Uterus (tissue), 4 donors: ENCODE results near the gene KCTD14. TPM values are rescaled to one million over a fixed set of nuclear protein-coding genes. Genes with fewer than 3 reads are reported as not detected.
"Not testable (repeated sequence)": the region's sequence is repeated elsewhere in the genome, so short reads cannot be mapped to it uniquely, and the experiment has no call there.

Experiments used
- DNase-seq, 2 donors: peaks; one replicate each; pipeline ENCODE4 v3.0.0-alpha.2; 2019 to 2020
- H3K27ac ChIP-seq, 2 donors: fragments of 200-600 bp; sonication (generic); 1 replicate in 1 of 2; 2 replicates in 1 of 2; pipeline ENCODE4 v1.5.1; 2016 to 2018
- H3K27me3 ChIP-seq, 2 donors: fragments of 200-600 bp; sonication (generic); one replicate each; pipeline ENCODE4 v1.5.1; 2018 to 2019; ENCODE audit warnings: control low read depth in 1 of 2
- H3K36me3 ChIP-seq, 2 donors: fragments of 200-600 bp; sonication (generic); one replicate each; pipeline ENCODE4 v1.5.1; 2019; ENCODE audit warnings: control low read depth in 1 of 2
- H3K4me1 ChIP-seq, 2 donors: fragments of 200-600 bp; sonication (generic); one replicate each; pipeline ENCODE4 v1.5.1; 2018 to 2019; ENCODE audit warnings: control low read depth in 1 of 2
- H3K4me3 ChIP-seq, 2 donors: fragments of 200-600 bp; sonication (generic); 1 replicate in 1 of 2; 2 replicates in 1 of 2; pipeline ENCODE4 v1.5.1; 2018 to 2019; ENCODE audit warnings: mild to moderate bottlenecking in 1 of 2
- H3K9me3 ChIP-seq, 2 donors: fragments of 200-600 bp; sonication (generic); one replicate each; pipeline ENCODE4 v1.5.1; 2019; ENCODE audit warnings: control low read depth in 1 of 2
- CTCF ChIP-seq, 4 experiments: fragments of 200-600 bp in 2 of 4; fragments of 450-650 bp in 2 of 4; sonication (generic) in 2 of 4; IDR thresholded peaks; one replicate each; pipeline ENCODE4 v1.5.1; 2016 to 2019; ENCODE audit warnings: antibody characterized with exemption in 4 of 4, mild to moderate bottlenecking in 2 of 4, moderate library complexity in 1 of 4
- POLR2A ChIP-seq, 2 donors: fragments of 450-650 bp; IDR thresholded peaks; one replicate each; pipeline ENCODE4 v1.6.1; 2016; ENCODE audit warnings: antibody characterized with exemption in 2 of 2, mild to moderate bottlenecking in 1 of 2, moderate library complexity in 1 of 2
- intact Hi-C: fragments of 100-400 bp; cut with DNase I; formaldehyde crosslinking; loops from one replicate; pipeline ENCODE4 v1.15.1; 2023; ENCODE audit warnings: low total_unique reads
- total RNA-seq, 4 donors: library from RNA; depleted of rRNA in 3 of 4; stranded (reverse); fragments of >200 nt in 3 of 4; gene quantifications; one replicate each; pipeline versions ENCODE4 v1.1.0 to v1.2.4, GENCODE V29; 2014 to 2023
- donor health status: DM: yes; HTN: yes; CAD: no.

The KCTD14 gene
- total RNA-seq, 4 donors from 2014 or later: 4.1 to 10.6 (median 8.2) TPM

- intact Hi-C loops: no loop called here
- Histone ChIP-seq H3K27ac (no peak overlapping the region), H3K27me3 (no peaks in the 10 kb centered on the region), H3K9me3 (no peaks in the 10 kb centered on the region), H3K4me1 (no peaks in the 10 kb centered on the region), H3K4me3 (no peak overlapping the region), H3K36me3 (no peaks in the 10 kb centered on the region)
- TF ChIP-seq POLR2A (IDR thresholded peaks at IDR 0.05): no peak
- no peak for TF ChIP-seq CTCF (IDR thresholded peaks at IDR 0.05)
- DNase-seq: no peak
Measured at GRCh38 chr11:78032090-78032489, 9.0 kb upstream of the KCTD14 start.

GRCh38 chr11:78031629-78032028, 8.6 kb upstream of the KCTD14 start:
- no peaks in the 10 kb centered on the region for H3K4me1 ChIP-seq
- DNase-seq: no peak
- intact Hi-C loops: no loop called here
- TF ChIP-seq CTCF (IDR thresholded peaks at IDR 0.05) (no peak), POLR2A (IDR thresholded peaks at IDR 0.05) (no peak)
- no peaks in the 10 kb centered on the region for H3K9me3 ChIP-seq
- no peaks in the 10 kb centered on the region for H3K27me3 ChIP-seq
- H3K36me3 ChIP-seq: no peaks in the 10 kb centered on the region
- no peak overlapping the region for H3K27ac ChIP-seq
- no peak overlapping the region for H3K4me3 ChIP-seq

- no peak overlapping the region for H3K27ac ChIP-seq
- no peak for DNase-seq
- TF ChIP-seq CTCF (IDR thresholded peaks at IDR 0.05): no peak
- TF ChIP-seq POLR2A (IDR thresholded peaks at IDR 0.05): no peak
- no peaks in the 10 kb centered on the region for H3K4me1 ChIP-seq
- H3K27me3 ChIP-seq: no peaks in the 10 kb centered on the region
- H3K36me3 ChIP-seq: no peaks in the 10 kb centered on the region
- no peak overlapping the region for H3K4me3 ChIP-seq
- H3K9me3 ChIP-seq: no peaks in the 10 kb centered on the region
- intact Hi-C loops: no loop called here
Measured at GRCh38 chr11:78030429-78031325, 7.6 kb upstream of the KCTD14 start.

DNA sequence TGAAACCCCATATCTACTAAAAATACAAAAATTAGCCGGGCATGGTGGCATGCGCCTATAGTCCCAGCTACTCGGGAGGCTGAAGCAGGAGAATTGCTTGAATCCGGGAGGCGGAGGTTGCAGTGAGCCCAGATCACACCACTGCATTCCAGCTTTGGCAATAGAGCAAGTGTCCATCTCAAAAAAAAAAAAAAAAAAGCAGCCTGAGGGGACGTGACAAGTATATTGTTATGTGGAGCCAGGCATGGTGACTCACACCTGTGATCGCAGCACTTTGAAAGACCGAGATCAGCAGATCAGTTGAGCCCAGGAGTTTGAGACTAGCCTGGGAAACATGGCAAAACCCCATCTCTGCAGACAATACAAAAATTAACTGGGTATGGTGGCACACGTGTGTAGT, 5.3 kb upstream of the KCTD14 start:
- intact Hi-C loops, H3K27me3 ChIP-seq, DNase-seq, H3K9me3 ChIP-seq, H3K27ac ChIP-seq, H3K4me3 ChIP-seq, H3K4me1 ChIP-seq, H3K36me3 ChIP-seq: not testable (repeated sequence)

GRCh38 chr11:78027759-78028158, 4.7 kb upstream of the KCTD14 start:
- no peaks in the 10 kb centered on the region for H3K27me3 ChIP-seq
- H3K36me3 ChIP-seq: no peaks in the 10 kb centered on the region
- no peak overlapping the region for H3K27ac ChIP-seq
- no peak overlapping the region for H3K4me3 ChIP-seq
- intact Hi-C loops: no loop called here
- DNase-seq: no peak
- no peaks in the 10 kb centered on the region for H3K9me3 ChIP-seq
- TF ChIP-seq CTCF (IDR thresholded peaks at IDR 0.05) (no peak), POLR2A (IDR thresholded peaks at IDR 0.05) (no peak)
- no peaks in the 10 kb centered on the region for H3K4me1 ChIP-seq
